K562 (cell line): ENCODE results near the gene PNLIPRP1. TPM values are rescaled to one million over a fixed set of nuclear protein-coding genes. Genes with fewer than 3 reads are reported as not detected.

Experiments used
- ATAC-seq: fragments of 200-7000 bp; cut with Tn5 transposase; 3 replicates; pipeline ENCODE4 v1.9.1; 2020; ENCODE audit warnings: moderate library complexity
- BruUV-seq: library from RNA; stranded (reverse); fragments of 400-500 nt; replicated peaks from 2 replicates; lab custom pipeline; 2021; lab: Mats Ljungman, UMichigan
- CTCF ChIA-PET: fragments of 300-600 bp; formaldehyde crosslinking; extraction: SDS; loops from one replicate; lab custom pipeline; 2021; ENCODE audit warnings: low intra/inter-chr PET ratio; lab: Yijun Ruan, JAX
- POLR2A ChIA-PET: fragments of 300-600, 350-650 bp; sonication (Branson Sonifier 250); formaldehyde crosslinking; extraction: SDS; loops from one replicate; lab custom pipeline; 2021; ENCODE audit warnings: antibody characterized with exemption, inconsistent platforms; lab: Yijun Ruan, JAX
- DNase-seq, 4 experiments: peaks; one replicate each; pipeline versions ENCODE4 v3.0.0 to v3.0.0-alpha.2; 2011 to 2018; ENCODE audit warnings: low spot score in 3 of 4, mixed read lengths in 3 of 4; ENCODE audit errors: extremely low read depth in 1 of 4
- FAIRE-seq: peaks from 2 replicates; lab custom pipeline; 2011; peaks lifted over from hg19 to GRCh38; lab: Jason Lieb, UNC
- H2AFZ ChIP-seq: 2 replicates; pipeline ENCODE4 v1.6.0; 2011; ENCODE audit warnings: low read depth, low read length, control low read depth, inconsistent platforms
- H3K27ac ChIP-seq: fragments of 200-600 bp; 3 replicates; pipeline ENCODE4 v1.8.0; 2011; ENCODE audit warnings: low read depth, mild to moderate bottlenecking, control low read depth, inconsistent platforms, low read length, moderate library complexity, mixed read lengths; ENCODE audit errors: extremely low read depth
- H3K27me3 ChIP-seq, 2 experiments: fragments of 300-600 bp in 1 of 2; 2 replicates in 1 of 2; 3 replicates in 1 of 2; pipeline versions ENCODE4 v1.6.0 to v1.8.0; 2011; ENCODE audit warnings: inconsistent platforms in 2 of 2, low read length in 2 of 2, mild to moderate bottlenecking in 1 of 2, mixed read lengths in 1 of 2, moderate library complexity in 1 of 2; ENCODE audit not compliant: control insufficient read depth in 2 of 2, insufficient read depth in 2 of 2
- H3K36me3 ChIP-seq: fragments of 300-600 bp; 3 replicates; pipeline ENCODE4 v1.8.0; 2011; ENCODE audit warnings: mild to moderate bottlenecking, low read length, inconsistent platforms; ENCODE audit not compliant: control insufficient read depth, insufficient read depth
- H3K4me1 ChIP-seq, 2 experiments: fragments of 200-600 bp in 1 of 2; replicated peaks in 1 of 2; 2 replicates in 1 of 2; 3 replicates in 1 of 2; pipeline versions ENCODE4 v1.5.1 to v1.8.0; 2011; ENCODE audit warnings: inconsistent platforms in 2 of 2, low read length in 2 of 2, mild to moderate bottlenecking in 1 of 2, mixed read lengths in 1 of 2, moderate library complexity in 1 of 2; ENCODE audit not compliant: control insufficient read depth in 2 of 2, insufficient read depth in 2 of 2
- H3K4me2 ChIP-seq: 2 replicates; pipeline ENCODE4 v1.6.1; 2011; ENCODE audit warnings: low read length, control low read depth, inconsistent platforms, mixed read lengths; ENCODE audit not compliant: insufficient read depth
- H3K4me3 ChIP-seq: fragments of 200-600 bp; sonication (generic), shearing (Covaris generic); 2 replicates; pipeline ENCODE4 v1.5.1; 2016; ENCODE audit warnings: control low read depth, inconsistent platforms
- H3K79me2 ChIP-seq: fragments of 200-600 bp; 3 replicates; pipeline ENCODE4 v1.8.0; 2011; ENCODE audit warnings: low read length, inconsistent platforms; ENCODE audit not compliant: control insufficient read depth, insufficient read depth
- H3K9ac ChIP-seq, 2 experiments: 2 replicates each; pipeline versions ENCODE4 v1.6.0 to v1.6.1; 2011; ENCODE audit warnings: low read depth in 2 of 2, low read length in 2 of 2, control low read depth in 1 of 2, inconsistent platforms in 1 of 2, mild to moderate bottlenecking in 1 of 2, mixed read lengths in 1 of 2; ENCODE audit not compliant: insufficient read depth in 1 of 2
- H3K9me1 ChIP-seq: one replicate; pipeline ENCODE4 v1.6.0; 2011; ENCODE audit warnings: inconsistent platforms, mild to moderate bottlenecking, low read length, moderate library complexity; ENCODE audit not compliant: control insufficient read depth, insufficient read depth
- H3K9me3 ChIP-seq: replicated peaks from 2 replicates; pipeline ENCODE4 v1.5.1; 2011; ENCODE audit warnings: low read depth, low read length, inconsistent platforms; ENCODE audit not compliant: control insufficient read depth, insufficient read depth
- H4K20me1 ChIP-seq: replicated peaks from 2 replicates; pipeline ENCODE4 v1.6.1; 2011; ENCODE audit warnings: low read length, inconsistent platforms, mixed read lengths; ENCODE audit not compliant: control insufficient read depth, insufficient read depth
- CSDE1 ChIP-seq, 2 experiments: fragments of 450-650 bp; IDR thresholded peaks; 2 replicates each; pipeline ENCODE4 v1.6.1; 2016; ENCODE audit warnings: mild to moderate bottlenecking in 1 of 2
- MTF1 ChIP-seq: fragments of 250-450 bp; sonication (Bioruptor Pico); IDR thresholded peaks from 2 replicates; pipeline ENCODE4 v1.9.0; 2021; ENCODE audit warnings: moderate library complexity, mild to moderate bottlenecking, inconsistent platforms, borderline replicate concordance
- RUNX1 ChIP-seq: sonication (generic); IDR thresholded peaks from 2 replicates; pipeline ENCODE4 v1.6.1; 2016; ENCODE audit warnings: antibody characterized with exemption, low read depth
- TEAD1 ChIP-seq, 2 experiments: fragments of 450-650 bp in 1 of 2; sonication (generic) in 1 of 2; formaldehyde crosslinking; IDR thresholded peaks; 2 replicates each; pipeline versions ENCODE4 v1.4.0 to v1.8.0; 2020 to 2022; ENCODE audit warnings: mild to moderate bottlenecking in 2 of 2, missing genetic modification reagents in 1 of 2
- THRA ChIP-seq: fragments of 450-650 bp; IDR thresholded peaks from 2 replicates; pipeline ENCODE4 v1.6.1; 2017; ENCODE audit warnings: mild to moderate bottlenecking, moderate library complexity
- in situ Hi-C: fragments of 300-500 bp; cut with MboI; formaldehyde crosslinking; loops from 4 replicates; pipeline ENCODE4 v1.15.0; 2018; ENCODE audit warnings: inconsistent platforms, mixed read lengths
- intact Hi-C: fragments of 100-400 bp; cut with micrococcal nuclease; formaldehyde crosslinking; loops from 2 replicates; pipeline ENCODE4 v1.14.2; 2022
- polyA plus RNA-seq, 8 experiments: library from polyadenylated mRNA; depleted of rRNA in 4 of 8; stranded (reverse) in 5 of 8; unstranded in 3 of 8; fragments of >200 nt; fragmentation: Nextera tagmentation in 2 of 8; fragmentation: Illumina TruSeq in 1 of 8; extraction: Ambion mirVana in 2 of 8; extraction: Trizol in 1 of 8; gene quantifications; 2 replicates each; pipeline versions ENCODE4 v1.2.1 to v1.2.3, GENCODE V29; 2011 to 2014; ENCODE audit warnings: inconsistent platforms in 1 of 8, missing spikeins in 1 of 8
- total RNA-seq, 7 experiments: library from RNA; depleted of rRNA in 6 of 7; stranded (reverse); fragments of >200 nt in 6 of 7; fragmentation: Illumina TruSeq in 2 of 7; extraction: Trizol in 2 of 7; gene quantifications; 2 replicates each; pipeline versions ENCODE4 v1.2.1 to v1.2.3, GENCODE V29; 2011 to 2021; ENCODE audit warnings: low replicate concordance in 1 of 7

The PNLIPRP1 gene
- total and polyA plus RNA-seq, 9 of the 15 experiments (the other 6 are each of a cell fraction or from before 2014, with no cell fraction given) = 0.60 TPM; not detected in 8

GRCh38 chr10:116542007-116542677, 48.6 kb upstream of the PNLIPRP1 start:
- H3K79me2 ChIP-seq = no peaks in the 10 kb centered on the region
- FAIRE-seq (no peak), DNase-seq (no peak), ATAC-seq (no peak)
- intact Hi-C loops (no loop called here), in situ Hi-C loops (no loop called here)
- H3K9me1 ChIP-seq = no peaks in the 10 kb centered on the region
- H4K20me1 ChIP-seq = no peaks in the 10 kb centered on the region
- H3K9me3 ChIP-seq = no peaks in the 10 kb centered on the region
- no peak overlapping the region for H3K27ac ChIP-seq
- no peak overlapping the region for H3K9ac ChIP-seq
- no peaks in the 10 kb centered on the region; a peak in 1 of 5 replicates for H3K27me3 ChIP-seq
- ChIA-PET CTCF (no interaction called here), POLR2A (no interaction called here)
- no peak overlapping the region for H3K4me3 ChIP-seq
- TF ChIP-seq TEAD1 (CRISPR knock-in tag; IDR thresholded peaks at IDR 0.05) (no peak), RUNX1 (no peak), THRA (no peak), MTF1 (no peak), CSDE1 (IDR thresholded peaks at IDR 0.05) (no peak)
- H3K4me2 ChIP-seq = no peak overlapping the region
- no peaks in the 10 kb centered on the region for H3K36me3 ChIP-seq
- H3K4me1 ChIP-seq = no peaks in the 10 kb centered on the region
- H2AFZ ChIP-seq = no peak overlapping the region
- no TSS peak for BruUV-seq
